CD4-positive, alpha-beta T cell (primary cell): ENCODE data around the gene UQCR11. TPM values are rescaled to one million over a fixed set of nuclear protein-coding genes. Genes with fewer than 3 reads are reported as not detected.

Experiments
- ATAC-seq: fragments of 200-7000 bp; cut with Tn5 transposase; one replicate; pipeline ENCODE4 v1.10.0; 2022; ENCODE audit warnings: mild to moderate bottlenecking; ENCODE audit not compliant: poor library complexity
- CTCF ChIA-PET: fragments of 350-600 bp; sonication (Branson Sonifier 250); formaldehyde crosslinking; loops from one replicate; lab custom pipeline; 2021; ENCODE audit warnings: antibody characterized with exemption, inconsistent platforms; lab: Charles Lee
- POLR2A ChIA-PET: fragments of 350-600 bp; sonication (Branson Sonifier 250); formaldehyde crosslinking; loops from one replicate; lab custom pipeline; 2021; ENCODE audit warnings: antibody characterized with exemption, inconsistent platforms; lab: Charles Lee
- DNase-seq, 14 experiments: peaks; one replicate each; pipeline ENCODE4 v3.0.0-alpha.2; 2013 to 2020; ENCODE audit warnings: mixed read lengths in 2 of 14
- H3K27ac ChIP-seq, 2 donors: one replicate each; pipeline versions ENCODE4 v1.5.1 to v1.7.0; 2013; ENCODE audit warnings: low read length in 2 of 2, low read depth in 1 of 2, mild to moderate bottlenecking in 1 of 2
- H3K27me3 ChIP-seq, 2 experiments: 1 replicate in 1 of 2; 2 replicates in 1 of 2; pipeline versions ENCODE4 v1.6.1 to v1.7.0; 2013; ENCODE audit warnings: low read length in 2 of 2, control low read depth in 1 of 2, mild to moderate bottlenecking in 1 of 2, moderate library complexity in 1 of 2; ENCODE audit not compliant: insufficient read depth in 2 of 2, control insufficient read depth in 1 of 2
- H3K36me3 ChIP-seq: one replicate; pipeline ENCODE4 v1.6.1; 2013; ENCODE audit warnings: low read length, control low read depth; ENCODE audit not compliant: insufficient read depth
- H3K4me1 ChIP-seq: one replicate; pipeline ENCODE4 v1.6.1; 2013; ENCODE audit warnings: low read length, control low read depth; ENCODE audit not compliant: insufficient read depth
- H3K4me3 ChIP-seq: one replicate; pipeline ENCODE4 v1.5.1; 2013; ENCODE audit warnings: mild to moderate bottlenecking, low read length, moderate library complexity
- H3K9me3 ChIP-seq, 2 experiments: 1 replicate in 1 of 2; 2 replicates in 1 of 2; pipeline versions ENCODE4 v1.6.1 to v1.7.0; 2013; ENCODE audit warnings: low read length in 2 of 2, mild to moderate bottlenecking in 2 of 2, control low read depth in 1 of 2, moderate library complexity in 1 of 2; ENCODE audit not compliant: control insufficient read depth in 1 of 2, insufficient read depth in 1 of 2
- H3K27ac Mint-ChIP-seq: one replicate; pipeline ENCODE4 v1.8.0; 2020; ENCODE audit warnings: mixed read lengths
- H3K27me3 Mint-ChIP-seq: one replicate; pipeline ENCODE4 v1.8.0; 2021; ENCODE audit warnings: mixed read lengths
- H3K36me3 Mint-ChIP-seq: one replicate; pipeline ENCODE4 v1.8.0; 2021; ENCODE audit warnings: low read depth, mixed read lengths
- H3K4me1 Mint-ChIP-seq: one replicate; pipeline ENCODE4 v1.8.0; 2021; ENCODE audit warnings: low read depth, mixed read lengths
- H3K4me3 Mint-ChIP-seq: one replicate; pipeline ENCODE4 v1.8.0; 2020; ENCODE audit warnings: mild to moderate bottlenecking, mixed read lengths
- H3K9me3 Mint-ChIP-seq: one replicate; pipeline ENCODE4 v1.8.0; 2020; ENCODE audit warnings: mixed read lengths
- intact Hi-C, 2 experiments: fragments of 100-400 bp; cut with DNase I in 1 of 2; cut with micrococcal nuclease in 1 of 2; formaldehyde crosslinking; loops; one replicate each; pipeline versions ENCODE4 v1.15.1 to v1.9.0; 2023 to 2025; cut with DNase I, micrococcal nuclease
- total RNA-seq, 174 experiments: library from RNA in 2 of 174; stranded (reverse) in 2 of 174; gene quantifications; one replicate each; pipeline ENCODE4 v1.2.3 and lab custom pipeline; 2021 to 2026
- TF ChIP-seq, protein P1 (sequence below): fragments of 200-600 bp; IDR thresholded peaks from one replicate; pipeline ENCODE4 v1.8.0; 2022; ENCODE audit warnings: antibody characterized with exemption, mild to moderate bottlenecking

UQCR11 gene
- total RNA-seq, 2 experiments from 2014 or later, result 88.9 to 93.8 TPM

DNA sequence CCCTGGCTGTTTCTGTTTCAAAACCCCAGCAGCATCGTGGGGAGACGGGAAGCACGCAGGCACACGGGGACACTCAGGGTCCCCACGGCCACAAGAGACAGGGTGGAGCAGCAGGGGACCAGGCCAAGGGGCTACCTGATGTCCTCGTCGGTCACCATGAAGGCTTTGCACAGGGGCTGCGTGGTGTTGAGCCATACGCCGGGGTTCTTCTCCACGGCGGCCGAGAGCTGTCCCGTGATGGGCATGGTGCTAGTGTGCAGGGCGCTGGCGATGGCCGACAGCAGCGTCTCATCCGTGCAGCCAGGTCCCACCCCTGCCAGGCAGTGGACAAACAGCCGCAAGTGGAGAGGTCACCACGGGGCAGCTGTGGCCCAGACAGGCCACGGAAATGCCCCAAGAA lies 24.3 kb downstream of the UQCR11 start:
- Histone ChIP-seq H3K9me3 (no peaks in the 10 kb centered on the region), H3K4me3 (no peak overlapping the region), H3K27ac (no peak overlapping the region), H3K27me3 (no peaks in the 10 kb centered on the region), H3K4me1 (peaks cover 9% of the 10 kb centered on the region), H3K36me3 (peaks cover 60% of the 10 kb centered on the region)
- Mint-ChIP-seq H3K4me3 (no peak overlapping the region), H3K36me3 (peaks cover 45% of the 10 kb centered on the region), H3K27ac (no peak overlapping the region), H3K4me1 (peaks cover 2% of the 10 kb centered on the region), H3K27me3 (no peaks in the 10 kb centered on the region), H3K9me3 (no peaks in the 10 kb centered on the region)
- CTCF ChIA-PET, result no interaction called here
- intact Hi-C loops, result no loop called here
- ATAC-seq (no peak), DNase-seq (no peak)
- TF ChIP-seq, protein P1, sequence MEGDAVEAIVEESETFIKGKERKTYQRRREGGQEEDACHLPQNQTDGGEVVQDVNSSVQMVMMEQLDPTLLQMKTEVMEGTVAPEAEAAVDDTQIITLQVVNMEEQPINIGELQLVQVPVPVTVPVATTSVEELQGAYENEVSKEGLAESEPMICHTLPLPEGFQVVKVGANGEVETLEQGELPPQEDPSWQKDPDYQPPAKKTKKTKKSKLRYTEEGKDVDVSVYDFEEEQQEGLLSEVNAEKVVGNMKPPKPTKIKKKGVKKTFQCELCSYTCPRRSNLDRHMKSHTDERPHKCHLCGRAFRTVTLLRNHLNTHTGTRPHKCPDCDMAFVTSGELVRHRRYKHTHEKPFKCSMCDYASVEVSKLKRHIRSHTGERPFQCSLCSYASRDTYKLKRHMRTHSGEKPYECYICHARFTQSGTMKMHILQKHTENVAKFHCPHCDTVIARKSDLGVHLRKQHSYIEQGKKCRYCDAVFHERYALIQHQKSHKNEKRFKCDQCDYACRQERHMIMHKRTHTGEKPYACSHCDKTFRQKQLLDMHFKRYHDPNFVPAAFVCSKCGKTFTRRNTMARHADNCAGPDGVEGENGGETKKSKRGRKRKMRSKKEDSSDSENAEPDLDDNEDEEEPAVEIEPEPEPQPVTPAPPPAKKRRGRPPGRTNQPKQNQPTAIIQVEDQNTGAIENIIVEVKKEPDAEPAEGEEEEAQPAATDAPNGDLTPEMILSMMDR, result no peak
- POLR2A ChIA-PET, result no interaction called here

DNA sequence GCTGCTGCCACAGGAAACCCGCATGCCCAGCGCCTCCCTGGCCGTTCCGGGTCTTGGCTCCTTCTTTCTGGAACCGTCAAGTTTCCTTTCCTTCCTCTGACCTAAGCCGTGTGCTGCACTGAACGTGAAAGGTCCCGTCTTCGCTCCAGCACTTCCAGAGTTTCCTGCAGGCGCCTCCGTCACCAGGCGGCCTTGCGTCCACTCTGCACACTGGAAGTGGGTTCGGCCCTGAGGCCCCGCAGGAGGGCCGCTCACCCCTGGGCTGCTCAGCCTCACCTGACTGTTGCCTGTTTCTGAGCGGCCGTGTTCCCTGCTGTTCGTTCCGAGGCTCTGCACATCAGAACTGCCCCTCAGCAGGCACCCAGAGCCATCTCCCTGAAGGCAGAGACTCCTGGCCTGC lies 24.9 kb downstream of the UQCR11 start:
- peaks cover 6% of the 10 kb centered on the region for H3K4me1 ChIP-seq
- DNase-seq (no peak), ATAC-seq (no peak)
- no peak overlapping the region for H3K4me3 ChIP-seq
- H3K9me3 ChIP-seq, result no peaks in the 10 kb centered on the region
- no peak overlapping the region for H3K27ac ChIP-seq
- no peaks in the 10 kb centered on the region for H3K27me3 ChIP-seq
- no peak overlapping the region for H3K4me3 Mint-ChIP-seq
- no peaks in the 10 kb centered on the region for H3K4me1 Mint-ChIP-seq
- intact Hi-C loops, result no loop called here
- H3K9me3 Mint-ChIP-seq, result no peaks in the 10 kb centered on the region
- POLR2A ChIA-PET, result no interaction called here
- H3K36me3 Mint-ChIP-seq, result peaks cover 45% of the 10 kb centered on the region
- CTCF ChIA-PET, result no interaction called here
- TF ChIP-seq, protein P1, result no peak
- no peak overlapping the region for H3K27ac Mint-ChIP-seq
- H3K36me3 ChIP-seq, result peaks cover 57% of the 10 kb centered on the region
- no peaks in the 10 kb centered on the region for H3K27me3 Mint-ChIP-seq

DNA sequence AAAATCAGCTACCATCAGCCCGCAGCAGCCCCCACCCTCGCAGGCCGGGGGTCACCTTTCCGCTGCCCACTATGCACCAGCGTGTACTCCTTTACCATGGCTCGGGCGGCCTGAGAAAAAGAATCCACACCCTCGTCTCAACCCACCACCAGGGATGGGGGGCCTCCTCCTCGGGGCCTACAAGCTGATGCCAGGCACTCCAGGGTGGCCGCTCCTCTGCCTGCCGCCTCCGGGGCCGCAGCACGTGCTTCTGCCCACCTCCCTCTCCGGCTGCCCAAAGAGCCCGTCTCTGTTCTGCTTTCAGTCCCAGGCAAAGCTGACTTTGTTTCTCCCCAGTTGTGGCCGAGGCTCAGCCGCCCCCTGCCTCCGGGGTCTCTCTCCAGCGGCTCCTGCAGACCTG lies 26.0 kb downstream of the UQCR11 start:
- Mint-ChIP-seq H3K27ac (no peak overlapping the region), H3K4me1 (no peaks in the 10 kb centered on the region), H3K36me3 (peaks cover 42% of the 10 kb centered on the region), H3K4me3 (no peak overlapping the region), H3K9me3 (no peaks in the 10 kb centered on the region), H3K27me3 (no peaks in the 10 kb centered on the region)
- ChIA-PET CTCF (no interaction called here), POLR2A (no interaction called here)
- DNase-seq (no peak), ATAC-seq (no peak)
- Histone ChIP-seq H3K27me3 (no peaks in the 10 kb centered on the region), H3K4me3 (no peak overlapping the region), H3K9me3 (no peaks in the 10 kb centered on the region), H3K4me1 (no peaks in the 10 kb centered on the region), H3K27ac (no peak overlapping the region), H3K36me3 (peaks cover 54% of the 10 kb centered on the region)
- TF ChIP-seq, protein P1, result no peak
- intact Hi-C loops, result no loop called here
